ENCODE data around the gene TRIP13.
A peak's percentile ranks its signal among the peaks of the same experiment; 100 is the strongest.

TRIP13 gene

DNA sequence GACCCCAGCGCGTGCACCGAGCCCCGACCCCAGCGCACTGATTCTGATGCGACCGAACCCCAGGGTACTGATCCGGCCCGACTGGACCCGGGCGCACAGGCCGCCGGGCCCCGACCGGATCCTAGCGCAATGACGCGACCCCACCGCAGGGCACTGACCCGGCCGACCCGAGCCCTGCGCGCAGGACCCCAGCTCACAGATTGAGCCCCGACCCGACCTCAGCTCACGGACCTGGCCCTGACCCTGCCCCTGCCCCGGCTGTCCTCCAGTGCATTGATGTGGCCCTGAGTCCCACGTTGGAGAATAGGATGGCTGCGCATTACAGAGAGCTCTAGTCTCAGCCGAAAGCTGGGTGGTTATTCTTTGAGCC lies 438 bp downstream of the TRIP13 start:
- Histone ChIP-seq H4K20me1 (ENCODE audit: insufficient read depth, low read length) (no peaks in the 10 kb centered on the region), H3K9me2 (replicated peaks; ENCODE audit: insufficient read depth, low read length) (no peaks in the 10 kb centered on the region), H3K9ac (ENCODE audit: low read length) (peak overlapping the region; percentile 93), H3F3A (ENCODE audit: insufficient read depth, low read length) (0 out of 2 replicates have a peak, but pooled peaks cover 5% of the 10 kb centered on the region), H3K36me3 (replicated peaks; ENCODE audit: insufficient read depth, low read length) (peaks cover 29% of the 10 kb centered on the region), H3K79me2 (ENCODE audit: low read length) (peaks cover 86% of the 10 kb centered on the region), H3K27me3 (replicated peaks; ENCODE audit: insufficient read depth, low read length) (no peaks in the 10 kb centered on the region), H3K4me1 (ENCODE audit: low read length) (peaks cover 26% of the 10 kb centered on the region; the same call in 1 of the 2 replicates), H3K4me3 (ENCODE audit: low read length) (peak overlapping the region; percentile 96), H2AFZ (ENCODE audit: low read length) (peak overlapping the region; percentile 28; the same call in 1 of the 2 replicates), H3K4me2 (ENCODE audit: low read depth, low read length) (peak overlapping the region; percentile 88), H3K27ac (ENCODE audit: low read length) (peak overlapping the region; percentile 87), H3K9me3 (replicated peaks; ENCODE audit: insufficient read depth, low read length) (no peaks in the 10 kb centered on the region)
- TF ChIP-seq EZH2phosphoT487 (IDR thresholded peaks at IDR 0.05; ENCODE audit: low read length) (no peak), EZH2 (optimal IDR thresholded peaks at IDR 0.05; ENCODE audit: low read depth, low read length) (no peak)
- TF ChIP-seq, protein P1, sequence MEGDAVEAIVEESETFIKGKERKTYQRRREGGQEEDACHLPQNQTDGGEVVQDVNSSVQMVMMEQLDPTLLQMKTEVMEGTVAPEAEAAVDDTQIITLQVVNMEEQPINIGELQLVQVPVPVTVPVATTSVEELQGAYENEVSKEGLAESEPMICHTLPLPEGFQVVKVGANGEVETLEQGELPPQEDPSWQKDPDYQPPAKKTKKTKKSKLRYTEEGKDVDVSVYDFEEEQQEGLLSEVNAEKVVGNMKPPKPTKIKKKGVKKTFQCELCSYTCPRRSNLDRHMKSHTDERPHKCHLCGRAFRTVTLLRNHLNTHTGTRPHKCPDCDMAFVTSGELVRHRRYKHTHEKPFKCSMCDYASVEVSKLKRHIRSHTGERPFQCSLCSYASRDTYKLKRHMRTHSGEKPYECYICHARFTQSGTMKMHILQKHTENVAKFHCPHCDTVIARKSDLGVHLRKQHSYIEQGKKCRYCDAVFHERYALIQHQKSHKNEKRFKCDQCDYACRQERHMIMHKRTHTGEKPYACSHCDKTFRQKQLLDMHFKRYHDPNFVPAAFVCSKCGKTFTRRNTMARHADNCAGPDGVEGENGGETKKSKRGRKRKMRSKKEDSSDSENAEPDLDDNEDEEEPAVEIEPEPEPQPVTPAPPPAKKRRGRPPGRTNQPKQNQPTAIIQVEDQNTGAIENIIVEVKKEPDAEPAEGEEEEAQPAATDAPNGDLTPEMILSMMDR (IDR thresholded peaks at IDR 0.05; ENCODE audit: low read length) = no peak
- peak; percentile 21 for DNase-seq

DNA sequence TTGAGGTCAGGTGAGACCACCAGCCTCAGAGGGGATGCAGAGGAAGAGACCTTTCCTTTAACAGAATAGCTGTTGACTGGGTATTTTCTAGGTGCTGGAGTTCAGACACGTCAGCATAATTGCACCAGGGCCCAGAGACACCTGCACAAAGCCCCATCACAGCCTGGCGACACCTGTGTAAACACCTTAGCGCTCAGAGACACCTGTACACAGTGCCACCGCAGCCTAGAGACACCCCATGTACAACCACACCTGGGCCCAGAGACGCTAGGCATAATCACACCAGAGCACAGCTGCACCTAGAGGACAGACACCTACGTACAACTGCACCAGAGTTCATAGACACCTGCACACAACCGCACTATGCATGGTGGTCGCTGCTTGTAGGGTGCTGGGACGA lies 1.0 kb downstream of the TRIP13 start:
- Histone ChIP-seq H3K4me2 (ENCODE audit: low read depth, low read length) (peak overlapping the region; percentile 88), H3K9me3 (replicated peaks; ENCODE audit: insufficient read depth, low read length) (no peaks in the 10 kb centered on the region), H3F3A (ENCODE audit: insufficient read depth, low read length) (0 out of 2 replicates have a peak, but pooled peaks cover 5% of the 10 kb centered on the region), H3K36me3 (replicated peaks; ENCODE audit: insufficient read depth, low read length) (peaks cover 23% of the 10 kb centered on the region), H2AFZ (ENCODE audit: low read length) (0 out of 2 replicates have a peak overlapping the region, but pooled peaks have one; percentile 28), H3K4me3 (ENCODE audit: low read length) (peak overlapping the region; percentile 96), H3K4me1 (ENCODE audit: low read length) (peaks cover 26% of the 10 kb centered on the region; the same call in 1 of the 2 replicates), H4K20me1 (ENCODE audit: insufficient read depth, low read length) (no peaks in the 10 kb centered on the region), H3K27ac (ENCODE audit: low read length) (peak overlapping the region; percentile 87), H3K79me2 (ENCODE audit: low read length) (peaks cover 80% of the 10 kb centered on the region), H3K27me3 (replicated peaks; ENCODE audit: insufficient read depth, low read length) (no peaks in the 10 kb centered on the region), H3K9me2 (replicated peaks; ENCODE audit: insufficient read depth, low read length) (no peaks in the 10 kb centered on the region), H3K9ac (ENCODE audit: low read length) (peak overlapping the region; percentile 93)
- no peak for TF ChIP-seq EZH2phosphoT487 (IDR thresholded peaks at IDR 0.05; ENCODE audit: low read length)
- TF ChIP-seq, protein P1 (IDR thresholded peaks at IDR 0.05; ENCODE audit: low read length) = 0 out of 2 replicates have a peak, but pooled peaks have one; percentile 12
- DNase-seq = peak; percentile 94

DNA sequence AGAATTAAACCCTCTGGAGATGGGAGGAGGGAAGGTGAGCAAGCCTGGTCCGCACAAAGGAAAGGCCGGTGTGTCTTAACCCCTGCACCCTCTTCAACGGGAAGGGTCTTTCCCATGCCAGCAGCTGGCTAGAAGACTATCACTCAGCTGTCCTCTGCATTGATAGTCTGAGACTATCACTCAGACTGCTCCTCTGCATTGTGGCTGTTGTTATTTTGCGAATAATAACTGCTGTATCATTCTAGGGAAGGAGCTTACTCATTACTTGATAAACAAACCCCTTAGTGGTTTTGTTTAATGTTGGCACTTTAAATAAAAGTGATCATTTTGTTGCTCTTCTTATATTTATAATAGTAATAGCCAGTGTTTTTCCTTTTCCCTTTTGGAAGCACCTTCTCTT lies 8.1 kb downstream of the TRIP13 start:
- no peaks in the 10 kb centered on the region for H4K20me1 ChIP-seq (ENCODE audit: insufficient read depth, low read length)
- H3K4me1 ChIP-seq (ENCODE audit: low read length) = no peaks in the 10 kb centered on the region
- TF ChIP-seq, protein P1 (IDR thresholded peaks at IDR 0.05; ENCODE audit: low read length) = no peak
- H3K9me3 ChIP-seq (replicated peaks; ENCODE audit: insufficient read depth, low read length) = no peaks in the 10 kb centered on the region
- no peaks in the 10 kb centered on the region for H3K9me2 ChIP-seq (replicated peaks; ENCODE audit: insufficient read depth, low read length)
- DNase-seq = no peak
- H3K27me3 ChIP-seq (replicated peaks; ENCODE audit: insufficient read depth, low read length) = no peaks in the 10 kb centered on the region
- H3K79me2 ChIP-seq (ENCODE audit: low read length) = peaks cover 60% of the 10 kb centered on the region
- no peak overlapping the region for H3K27ac ChIP-seq (ENCODE audit: low read length)
- peaks cover 34% of the 10 kb centered on the region for H3K36me3 ChIP-seq (replicated peaks; ENCODE audit: insufficient read depth, low read length)
- H3K4me3 ChIP-seq (ENCODE audit: low read length) = no peak overlapping the region
- no peak overlapping the region for H3K9ac ChIP-seq (ENCODE audit: low read length)
- no peak overlapping the region for H2AFZ ChIP-seq (ENCODE audit: low read length)
- H3K4me2 ChIP-seq (ENCODE audit: low read depth, low read length) = no peak overlapping the region
- 0 out of 2 replicates have a peak, but pooled peaks cover 4% of the 10 kb centered on the region for H3F3A ChIP-seq (ENCODE audit: insufficient read depth, low read length)

All from MM.1S (cell line).